OCI-LY1 (cell line): ENCODE results near the gene RAB7A.
A peak's percentile ranks its signal among the peaks of the same experiment; 100 is the strongest.
"Not testable (repeated sequence)": the region's sequence is repeated elsewhere in the genome, so short reads cannot be mapped to it uniquely, and the experiment has no call there.

Experiments used
- H2AFZ ChIP-seq: fragments of 200-600 bp; sonication (generic), shearing (Covaris generic); 2 replicates; pipeline ENCODE4 v1.6.0; 2014; ENCODE audit warnings: antibody characterized with exemption, mild to moderate bottlenecking, low read length
- H3F3A ChIP-seq: fragments of 200-600 bp; sonication (generic), shearing (Covaris generic); 2 replicates; pipeline ENCODE4 v1.6.0; 2014; ENCODE audit warnings: mild to moderate bottlenecking, antibody characterized with exemption, low read length, moderate library complexity; ENCODE audit not compliant: insufficient read depth
- H3K27ac ChIP-seq: fragments of 200-600 bp; sonication (generic); 2 replicates; pipeline ENCODE4 v1.5.1; 2014; ENCODE audit warnings: low read length, mixed run types, mild to moderate bottlenecking, low read depth; ENCODE audit not compliant: poor library complexity, severe bottlenecking
- H3K27me3 ChIP-seq: fragments of 200-600 bp; sonication (generic); 2 replicates; pipeline ENCODE4 v1.6.0; 2014; ENCODE audit warnings: antibody characterized with exemption, mild to moderate bottlenecking, low read length, moderate library complexity; ENCODE audit not compliant: insufficient read depth
- H3K36me3 ChIP-seq: fragments of 200-600 bp; sonication (generic); 2 replicates; pipeline ENCODE4 v1.6.1; 2014; ENCODE audit warnings: mild to moderate bottlenecking, antibody characterized with exemption, low read length, moderate library complexity, mixed read lengths; ENCODE audit not compliant: insufficient read depth
- H3K4me1 ChIP-seq: fragments of 200-600 bp; sonication (generic); 2 replicates; pipeline ENCODE4 v1.5.1; 2014; ENCODE audit warnings: mild to moderate bottlenecking, low read length, moderate library complexity; ENCODE audit not compliant: insufficient read depth, severe bottlenecking
- H3K4me2 ChIP-seq: fragments of 200-600 bp; sonication (generic), shearing (Covaris generic); 2 replicates; pipeline ENCODE4 v1.6.1; 2014; ENCODE audit warnings: low read length
- H3K4me3 ChIP-seq: fragments of 200-600 bp; sonication (generic); 2 replicates; pipeline ENCODE4 v1.5.1; 2014; ENCODE audit warnings: low read length, low read depth, mild to moderate bottlenecking, mixed read lengths; ENCODE audit not compliant: poor library complexity, severe bottlenecking
- H3K79me2 ChIP-seq: fragments of 200-600 bp; shearing (Covaris generic); 2 replicates; pipeline ENCODE4 v1.6.1; 2016; ENCODE audit warnings: mixed run types, low read length, mixed read lengths; ENCODE audit not compliant: insufficient read depth
- H3K9ac ChIP-seq: fragments of 200-600 bp; sonication (generic), shearing (Covaris generic); 2 replicates; pipeline ENCODE4 v1.6.1; 2014; ENCODE audit warnings: mild to moderate bottlenecking, low read length, mixed read lengths
- H3K9me2 ChIP-seq: fragments of 200-600 bp; sonication (generic), shearing (Covaris generic); 2 replicates; pipeline ENCODE4 v1.6.1; 2014; ENCODE audit warnings: low read depth, mild to moderate bottlenecking, low read length, mixed read lengths
- H3K9me3 ChIP-seq: fragments of 200-600 bp; shearing (Covaris generic); 2 replicates; pipeline ENCODE4 v1.6.1; 2014; ENCODE audit warnings: low read length, mixed read lengths
- H4K20me1 ChIP-seq: fragments of 200-600 bp; sonication (generic), shearing (Covaris generic); 2 replicates; pipeline ENCODE4 v1.6.0; 2016; ENCODE audit warnings: mild to moderate bottlenecking, low read length; ENCODE audit not compliant: insufficient read depth
- EZH2 ChIP-seq: fragments of 200-600 bp; sonication (generic), shearing (Covaris generic); IDR thresholded peaks from 2 replicates; pipeline ENCODE4 v1.8.0; 2017; ENCODE audit warnings: borderline replicate concordance, mixed run types, mild to moderate bottlenecking, antibody characterized with exemption, low read length, moderate library complexity, mixed read lengths
- TF ChIP-seq, protein P1 (sequence below): fragments of 200-600 bp; sonication (generic), shearing (Covaris generic); IDR thresholded peaks from 2 replicates; pipeline ENCODE4 v1.5.1; 2017; ENCODE audit warnings: mild to moderate bottlenecking, antibody characterized with exemption, low read length, moderate library complexity, mixed read lengths

RAB7A gene

DNA sequence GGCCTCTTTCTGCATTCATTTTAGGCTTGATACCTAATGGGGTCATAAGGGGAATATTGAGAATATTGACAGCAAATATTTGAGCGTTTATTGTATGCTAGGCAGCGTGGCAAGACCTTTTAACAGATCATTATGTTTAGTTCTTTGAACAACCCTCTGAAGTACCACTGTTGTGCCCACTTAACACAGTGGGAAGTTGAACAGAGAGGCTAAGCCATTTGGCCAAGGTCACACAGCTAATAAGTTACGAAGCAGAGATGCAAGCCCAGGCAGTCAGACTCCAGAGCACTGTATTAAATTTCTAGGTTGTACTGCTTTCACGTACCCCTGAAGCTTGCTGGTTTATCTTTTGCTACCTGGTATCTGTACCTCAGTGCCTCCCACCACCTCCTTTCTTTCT lies 1.1 kb downstream of the RAB7A start:
- TF ChIP-seq, protein P1, sequence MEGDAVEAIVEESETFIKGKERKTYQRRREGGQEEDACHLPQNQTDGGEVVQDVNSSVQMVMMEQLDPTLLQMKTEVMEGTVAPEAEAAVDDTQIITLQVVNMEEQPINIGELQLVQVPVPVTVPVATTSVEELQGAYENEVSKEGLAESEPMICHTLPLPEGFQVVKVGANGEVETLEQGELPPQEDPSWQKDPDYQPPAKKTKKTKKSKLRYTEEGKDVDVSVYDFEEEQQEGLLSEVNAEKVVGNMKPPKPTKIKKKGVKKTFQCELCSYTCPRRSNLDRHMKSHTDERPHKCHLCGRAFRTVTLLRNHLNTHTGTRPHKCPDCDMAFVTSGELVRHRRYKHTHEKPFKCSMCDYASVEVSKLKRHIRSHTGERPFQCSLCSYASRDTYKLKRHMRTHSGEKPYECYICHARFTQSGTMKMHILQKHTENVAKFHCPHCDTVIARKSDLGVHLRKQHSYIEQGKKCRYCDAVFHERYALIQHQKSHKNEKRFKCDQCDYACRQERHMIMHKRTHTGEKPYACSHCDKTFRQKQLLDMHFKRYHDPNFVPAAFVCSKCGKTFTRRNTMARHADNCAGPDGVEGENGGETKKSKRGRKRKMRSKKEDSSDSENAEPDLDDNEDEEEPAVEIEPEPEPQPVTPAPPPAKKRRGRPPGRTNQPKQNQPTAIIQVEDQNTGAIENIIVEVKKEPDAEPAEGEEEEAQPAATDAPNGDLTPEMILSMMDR = no peak
- no peak for TF ChIP-seq EZH2
- H3K79me2 ChIP-seq = peaks cover 59% of the 10 kb centered on the region
- H3K27me3 ChIP-seq = no peaks in the 10 kb centered on the region
- peaks cover 16% of the 10 kb centered on the region for H3K36me3 ChIP-seq
- H4K20me1 ChIP-seq = no peaks in the 10 kb centered on the region
- H3K9me2 ChIP-seq = no peaks in the 10 kb centered on the region
- H3K9ac ChIP-seq = peak overlapping the region; percentile 92
- peak overlapping the region; percentile 92 for H3K4me3 ChIP-seq
- H3K27ac ChIP-seq = peak overlapping the region; percentile 31
- no peaks in the 10 kb centered on the region for H3F3A ChIP-seq
- H3K4me2 ChIP-seq = peak overlapping the region; percentile 93
- no peaks in the 10 kb centered on the region for H3K9me3 ChIP-seq
- peaks cover 49% of the 10 kb centered on the region for H3K4me1 ChIP-seq
- H2AFZ ChIP-seq = no peak overlapping the region

DNA sequence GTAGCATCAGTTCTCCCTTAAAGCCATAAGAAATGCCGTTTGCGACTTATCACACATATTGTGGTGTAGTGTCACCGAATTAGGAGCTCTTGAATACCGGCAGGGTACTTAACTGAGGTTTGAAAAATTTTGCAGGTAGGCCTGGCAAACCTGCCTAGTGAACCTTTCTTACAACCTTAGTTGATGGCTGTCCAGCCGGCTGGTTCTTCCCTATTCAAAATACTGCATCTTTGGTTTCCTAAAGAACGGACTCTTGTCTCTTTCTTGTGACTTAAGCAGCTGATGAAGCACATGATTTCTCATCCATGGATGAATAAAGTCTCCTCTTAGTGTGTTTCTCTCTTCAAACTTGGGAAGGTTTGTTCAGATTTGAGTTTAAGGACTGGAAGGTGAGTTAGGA lies 1.5 kb downstream of the RAB7A start:
- peak overlapping the region; percentile 92 for H3K4me3 ChIP-seq
- no peaks in the 10 kb centered on the region for H4K20me1 ChIP-seq
- H3K9me3 ChIP-seq = no peaks in the 10 kb centered on the region
- H3K9ac ChIP-seq = peak overlapping the region; percentile 92
- H3K79me2 ChIP-seq = peaks cover 63% of the 10 kb centered on the region
- no peak overlapping the region for H2AFZ ChIP-seq
- no peak for TF ChIP-seq EZH2
- TF ChIP-seq, protein P1 = no peak
- H3K4me2 ChIP-seq = peak overlapping the region; percentile 93
- H3K4me1 ChIP-seq = peaks cover 49% of the 10 kb centered on the region
- H3K27me3 ChIP-seq = no peaks in the 10 kb centered on the region
- H3F3A ChIP-seq = no peaks in the 10 kb centered on the region
- H3K27ac ChIP-seq = no peak overlapping the region
- peaks cover 16% of the 10 kb centered on the region for H3K36me3 ChIP-seq
- no peaks in the 10 kb centered on the region for H3K9me2 ChIP-seq

DNA sequence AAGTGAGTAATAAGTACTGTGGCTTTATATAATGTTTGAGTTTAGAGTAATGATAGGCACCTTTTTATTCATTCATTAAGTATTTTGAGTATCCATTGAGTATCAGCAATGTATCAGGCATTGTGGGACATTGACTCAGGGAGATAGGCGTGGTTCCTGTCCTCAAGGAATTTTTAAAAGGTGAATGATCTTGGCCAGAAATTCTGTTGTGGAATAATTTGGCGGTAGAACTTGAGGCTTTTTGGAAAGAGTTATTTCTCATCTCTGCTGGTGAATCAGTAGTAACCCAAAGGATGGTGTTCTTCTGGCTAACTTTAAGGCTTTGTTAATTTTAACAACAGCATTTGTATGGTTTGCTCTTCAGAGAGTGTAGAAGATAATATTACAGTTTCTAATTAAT lies 2.0 kb downstream of the RAB7A start:
- H3K27ac ChIP-seq = no peak overlapping the region
- peak overlapping the region; percentile 93 for H3K4me2 ChIP-seq
- peak overlapping the region; percentile 92 for H3K4me3 ChIP-seq
- no peak for TF ChIP-seq EZH2
- TF ChIP-seq, protein P1 = no peak
- peaks cover 49% of the 10 kb centered on the region for H3K4me1 ChIP-seq
- peaks cover 68% of the 10 kb centered on the region for H3K79me2 ChIP-seq
- H3K27me3 ChIP-seq = no peaks in the 10 kb centered on the region
- peaks cover 18% of the 10 kb centered on the region for H3K36me3 ChIP-seq
- H3K9me2 ChIP-seq = no peaks in the 10 kb centered on the region
- H3K9me3 ChIP-seq = no peaks in the 10 kb centered on the region
- peak overlapping the region; percentile 92; the same call in 1 of the 2 replicates for H3K9ac ChIP-seq
- no peak overlapping the region for H2AFZ ChIP-seq
- no peaks in the 10 kb centered on the region for H3F3A ChIP-seq
- no peaks in the 10 kb centered on the region for H4K20me1 ChIP-seq

GRCh38 chr3:128728521-128728920 lies 2.5 kb downstream of the RAB7A start:
- H3K4me1 ChIP-seq = peaks cover 49% of the 10 kb centered on the region
- H3K4me2 ChIP-seq = peak overlapping the region; percentile 93
- H3K36me3 ChIP-seq = peaks cover 22% of the 10 kb centered on the region
- peaks cover 74% of the 10 kb centered on the region for H3K79me2 ChIP-seq
- H3K27ac ChIP-seq, H4K20me1 ChIP-seq, H3F3A ChIP-seq, H3K9me3 ChIP-seq, H3K27me3 ChIP-seq, H3K9me2 ChIP-seq, H2AFZ ChIP-seq: not testable (repeated sequence)
- peak overlapping the region; percentile 3; the same call in 1 of the 2 replicates for H3K9ac ChIP-seq
- H3K4me3 ChIP-seq = peak overlapping the region; percentile 92
